Measurements from ENCODE around the gene TERT.

Gene TERT

DNA sequence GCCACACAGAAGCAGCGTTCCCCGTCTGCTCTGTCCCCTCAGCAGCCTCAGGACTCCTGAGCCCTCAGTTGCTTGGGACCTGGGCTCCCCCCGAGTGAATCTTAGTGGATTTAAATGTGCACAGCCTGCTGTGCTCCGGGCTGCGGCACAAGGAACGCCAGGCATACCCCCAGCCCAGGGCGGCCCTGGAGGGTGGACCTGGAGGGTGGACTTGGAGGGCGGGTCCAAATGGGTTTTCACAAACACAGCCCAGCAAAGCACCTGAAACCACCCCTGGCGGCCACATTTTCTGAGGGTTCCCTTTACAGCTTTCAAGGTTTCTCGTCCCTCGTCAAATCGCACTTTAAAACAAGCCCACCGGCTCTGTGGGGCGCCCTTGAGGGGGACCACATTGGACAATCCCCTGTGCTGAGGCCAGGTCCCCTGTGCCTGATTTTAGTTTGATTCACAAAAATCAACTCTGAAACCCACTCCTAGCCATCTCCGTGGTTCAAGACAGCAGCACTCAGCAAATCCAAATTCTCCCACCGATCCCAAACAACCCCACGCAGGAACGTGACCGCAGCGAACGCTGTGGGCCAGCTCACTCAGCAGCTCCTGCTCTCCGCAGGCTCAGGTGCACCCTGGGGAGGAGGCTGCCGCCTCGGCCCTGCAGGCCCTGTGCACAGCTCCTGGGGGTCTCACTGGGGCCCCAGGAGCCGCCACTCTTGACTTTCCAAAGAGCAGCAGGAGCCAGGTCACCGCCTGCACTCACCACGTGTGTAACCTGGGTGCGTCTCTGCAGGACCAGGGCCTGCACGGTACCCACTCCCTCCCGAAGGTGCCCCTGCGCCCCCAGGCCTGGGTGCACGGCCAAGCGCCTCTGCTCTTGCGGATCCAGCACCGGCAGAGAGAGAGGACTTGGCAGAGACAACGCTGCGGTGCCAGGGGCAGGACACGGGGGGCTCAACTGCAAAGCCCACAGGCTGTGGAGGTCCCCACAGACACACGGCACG, 29.1 kb downstream of the TERT start:
- no peak overlapping the region for H3K27ac ChIP-seq
- no peak for DNase-seq (ENCODE audit: low read depth, low spot score)

DNA sequence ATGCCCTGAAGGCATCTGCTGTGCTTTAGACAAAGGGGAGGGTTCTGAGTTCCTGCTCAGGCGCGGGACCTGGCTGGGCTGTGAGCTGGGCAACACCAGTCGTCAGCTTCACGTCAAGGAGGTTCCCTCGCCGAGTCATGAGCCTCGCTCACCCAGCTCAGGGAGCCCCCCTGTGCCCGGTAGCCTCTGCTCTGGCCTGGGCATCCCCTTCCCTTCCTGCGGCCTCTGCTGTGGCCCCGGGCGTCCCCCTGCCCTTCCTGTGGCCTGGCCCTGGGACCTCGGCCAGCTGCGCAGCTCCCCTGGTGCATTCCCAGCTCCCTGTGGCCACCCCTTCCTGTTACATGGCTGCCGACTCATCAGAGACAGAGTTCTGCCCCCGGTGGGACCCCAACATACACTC, 29.8 kb downstream of the TERT start:
- no peak for DNase-seq (ENCODE audit: low read depth, low spot score)
- H3K27ac ChIP-seq = no peak overlapping the region

DNA sequence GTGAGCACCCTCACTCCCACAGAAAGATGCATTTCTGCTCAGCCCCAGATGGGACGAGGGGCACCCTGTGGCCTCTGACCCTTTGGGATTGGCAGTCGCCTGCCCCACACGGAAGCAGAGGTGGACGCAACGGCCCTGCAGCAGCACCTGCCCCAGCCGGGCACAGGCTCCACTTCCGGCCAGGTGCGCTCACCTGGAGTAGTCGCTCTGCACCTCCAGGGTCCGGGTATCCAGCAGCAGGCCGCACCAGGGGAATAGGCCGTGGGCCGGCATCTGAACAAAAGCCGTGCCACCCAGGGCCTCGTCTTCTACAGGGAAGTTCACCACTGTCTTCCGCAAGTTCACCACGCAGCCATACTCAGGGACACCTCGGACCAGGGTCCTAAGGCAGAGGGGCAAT, 30.7 kb downstream of the TERT start:
- H3K27ac ChIP-seq = no peak overlapping the region
- DNase-seq (ENCODE audit: low read depth, low spot score) = no peak

DNA sequence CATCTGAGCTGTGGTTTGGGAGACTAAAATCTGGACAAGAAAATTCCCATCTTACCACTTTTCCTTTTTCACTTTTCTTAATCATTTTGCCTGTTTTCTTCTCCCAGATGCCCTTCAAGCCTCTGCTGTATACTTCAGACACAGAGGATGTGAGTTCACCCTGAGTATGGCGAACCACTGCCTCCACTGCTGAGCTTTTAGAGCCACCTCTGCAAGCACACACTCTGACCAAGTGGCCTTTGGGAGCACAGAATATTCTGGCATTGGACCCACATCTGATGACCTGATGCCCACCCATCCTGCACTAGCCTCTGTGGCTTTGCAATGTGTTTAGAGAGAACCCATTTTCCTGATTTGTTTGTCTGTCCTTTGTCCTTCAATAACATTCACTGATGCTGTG, 32.5 kb downstream of the TERT start:
- H3K27ac ChIP-seq = no peak overlapping the region
- DNase-seq (ENCODE audit: low read depth, low spot score) = no peak

DNA sequence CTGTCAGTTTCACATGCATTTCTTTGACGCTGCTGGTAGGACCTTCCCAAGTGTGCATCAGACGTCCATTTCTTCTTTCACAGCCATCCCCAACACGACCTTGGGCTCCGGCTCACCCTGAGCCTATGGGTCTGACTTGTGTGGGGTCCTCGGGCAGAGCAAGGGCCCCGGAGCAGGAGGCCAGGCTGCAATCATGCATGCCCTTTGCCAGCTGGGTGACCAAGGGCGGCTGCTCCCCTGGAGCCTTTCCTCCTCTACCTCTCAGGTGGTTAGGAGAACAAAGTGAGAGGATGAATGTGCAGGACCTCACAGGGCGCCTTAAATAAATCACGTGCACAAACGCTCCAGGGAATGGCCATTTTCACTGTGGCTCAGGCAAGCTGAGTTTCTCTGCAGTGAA, 33.2 kb downstream of the TERT start:
- DNase-seq (ENCODE audit: low read depth, low spot score) = no peak
- no peak overlapping the region for H3K27ac ChIP-seq

DNA sequence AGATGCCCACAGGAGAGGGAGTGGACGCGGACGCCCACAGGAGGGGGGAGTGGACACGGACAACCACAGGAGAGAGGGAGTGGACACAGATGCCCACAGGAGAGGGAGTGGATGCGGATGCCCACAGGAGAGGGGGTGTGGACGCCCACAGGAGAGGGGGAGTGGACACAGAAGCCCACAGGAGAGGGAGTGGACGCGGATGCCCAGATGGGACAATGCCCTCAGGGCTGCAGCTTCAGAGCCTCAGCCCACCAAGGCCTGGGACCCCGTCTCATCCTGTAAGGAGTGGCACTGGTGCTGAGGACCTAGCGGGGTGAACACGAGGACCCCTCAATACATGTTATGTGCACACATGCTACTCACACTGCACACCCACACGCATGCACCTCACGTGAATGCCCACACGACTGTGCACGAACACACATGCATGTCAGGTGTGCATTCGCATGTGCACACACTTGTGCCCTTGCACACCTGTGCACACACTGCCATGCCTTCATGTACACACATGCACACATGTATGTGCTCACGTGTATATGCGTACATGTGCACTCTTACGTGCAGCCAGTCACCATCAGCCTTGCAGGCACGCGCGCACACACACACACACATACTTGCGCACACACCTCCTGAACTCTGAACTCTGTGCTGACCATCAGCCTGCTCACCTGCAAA, 34.9 kb downstream of the TERT start:
- DNase-seq (ENCODE audit: low read depth, low spot score) = no peak
- H3K27ac ChIP-seq = no peak overlapping the region

DNA sequence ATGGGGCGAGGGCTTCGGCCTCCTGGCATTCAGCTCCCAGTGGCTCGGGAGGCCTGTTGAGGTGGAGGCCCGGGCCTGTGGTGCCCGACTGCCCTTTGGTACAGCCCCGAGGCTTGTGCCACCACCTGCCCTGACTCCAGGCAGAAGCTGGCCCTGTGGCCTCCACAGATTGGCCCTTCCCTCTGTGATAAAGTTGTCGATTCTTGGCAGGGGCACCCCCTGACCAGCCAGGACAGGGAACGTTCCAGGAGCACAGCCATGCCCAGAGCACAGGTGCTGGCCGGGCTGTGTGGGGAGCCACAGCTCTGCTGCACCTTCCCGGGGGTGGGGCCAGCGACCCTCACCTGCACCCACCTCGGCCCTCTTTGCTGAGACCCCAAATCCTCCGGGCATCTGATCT, 37.0 kb downstream of the TERT start:
- no peak for DNase-seq (ENCODE audit: low read depth, low spot score)
- H3K27ac ChIP-seq = no peak overlapping the region

DNA sequence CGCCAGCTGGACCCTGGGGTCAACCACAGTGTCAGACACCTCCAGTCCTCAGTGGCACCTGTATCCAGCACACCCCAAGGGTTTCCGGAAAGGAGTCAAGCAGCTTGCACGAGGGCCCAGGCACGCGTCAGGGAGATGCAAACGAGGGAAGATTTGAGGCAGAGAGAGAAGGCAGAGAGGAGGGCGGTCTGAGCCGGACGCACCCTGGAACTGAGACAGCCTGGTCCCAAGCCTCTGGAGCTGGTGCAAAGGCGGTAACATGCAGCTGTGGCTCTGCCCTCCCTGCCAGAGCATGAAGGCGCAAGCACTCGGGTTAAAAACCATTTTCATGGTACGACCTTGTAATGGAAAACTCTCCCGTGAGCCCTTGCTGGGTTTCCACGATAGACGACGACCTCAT, 37.5 kb downstream of the TERT start:
- H3K27ac ChIP-seq = no peak overlapping the region
- DNase-seq (ENCODE audit: low read depth, low spot score) = no peak

DNA sequence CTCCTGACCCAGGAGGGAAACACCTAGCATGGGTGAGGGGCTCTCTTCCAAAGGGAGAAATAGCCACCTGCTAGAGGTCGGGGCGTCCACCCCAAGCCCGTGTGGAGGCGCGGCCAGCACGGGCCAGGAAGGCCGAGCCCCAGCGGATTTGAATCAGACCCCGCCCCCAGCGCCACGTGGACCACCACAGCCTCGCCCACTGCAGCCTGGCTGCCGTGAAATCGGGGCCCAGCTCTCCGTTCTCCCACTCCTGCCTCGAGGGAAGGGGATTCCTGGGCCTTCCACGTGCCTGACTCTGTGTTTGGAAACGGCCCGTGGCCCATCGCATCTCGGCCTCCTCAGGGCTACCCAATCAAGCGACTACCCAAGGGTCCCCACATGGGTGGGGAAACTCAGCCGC, 38.1 kb downstream of the TERT start:
- DNase-seq (ENCODE audit: low read depth, low spot score) = no peak
- no peak overlapping the region for H3K27ac ChIP-seq

DNA sequence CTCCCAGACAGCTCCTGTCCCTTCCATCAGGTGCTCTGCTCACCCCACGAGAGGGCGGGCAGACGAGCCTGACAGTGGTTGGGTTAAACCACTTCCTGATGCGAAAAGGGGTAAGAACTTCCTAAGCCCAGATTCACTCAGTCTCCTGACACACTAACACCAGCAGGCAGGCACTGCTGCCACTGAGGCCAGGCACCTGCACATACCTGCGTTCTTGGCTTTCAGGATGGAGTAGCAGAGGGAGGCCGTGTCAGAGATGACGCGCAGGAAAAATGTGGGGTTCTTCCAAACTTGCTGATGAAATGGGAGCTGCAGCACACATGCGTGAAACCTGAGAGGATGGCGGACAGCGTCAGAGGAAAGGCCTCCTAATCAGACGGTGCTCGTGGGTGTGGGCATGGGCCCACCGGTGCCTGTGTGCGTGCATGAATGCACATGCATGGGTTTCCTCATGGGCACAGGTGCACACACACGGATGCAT, 39.7 kb downstream of the TERT start:
- no peak overlapping the region for H3K27ac ChIP-seq
- no peak for DNase-seq (ENCODE audit: low read depth, low spot score)

DNA sequence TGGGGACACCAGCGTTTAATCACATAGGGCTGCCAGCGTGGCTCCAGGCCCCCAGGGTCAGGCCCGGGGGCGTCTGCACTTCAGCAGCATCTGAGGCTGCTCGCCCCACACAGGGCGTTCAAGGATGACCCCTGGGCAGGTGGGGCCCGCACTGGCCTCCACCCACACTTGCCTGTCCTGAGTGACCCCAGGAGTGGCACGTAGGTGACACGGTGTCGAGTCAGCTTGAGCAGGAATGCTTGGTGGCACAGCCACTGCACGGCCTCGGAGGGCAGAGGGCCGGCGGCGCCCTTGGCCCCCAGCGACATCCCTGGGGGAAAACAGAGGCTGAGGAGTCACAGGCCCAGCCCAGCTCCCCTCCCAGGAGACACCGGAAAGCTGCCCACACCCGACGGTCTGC, 40.7 kb downstream of the TERT start:
- H3K27ac ChIP-seq = no peak overlapping the region
- DNase-seq (ENCODE audit: low read depth, low spot score) = no peak

DNA sequence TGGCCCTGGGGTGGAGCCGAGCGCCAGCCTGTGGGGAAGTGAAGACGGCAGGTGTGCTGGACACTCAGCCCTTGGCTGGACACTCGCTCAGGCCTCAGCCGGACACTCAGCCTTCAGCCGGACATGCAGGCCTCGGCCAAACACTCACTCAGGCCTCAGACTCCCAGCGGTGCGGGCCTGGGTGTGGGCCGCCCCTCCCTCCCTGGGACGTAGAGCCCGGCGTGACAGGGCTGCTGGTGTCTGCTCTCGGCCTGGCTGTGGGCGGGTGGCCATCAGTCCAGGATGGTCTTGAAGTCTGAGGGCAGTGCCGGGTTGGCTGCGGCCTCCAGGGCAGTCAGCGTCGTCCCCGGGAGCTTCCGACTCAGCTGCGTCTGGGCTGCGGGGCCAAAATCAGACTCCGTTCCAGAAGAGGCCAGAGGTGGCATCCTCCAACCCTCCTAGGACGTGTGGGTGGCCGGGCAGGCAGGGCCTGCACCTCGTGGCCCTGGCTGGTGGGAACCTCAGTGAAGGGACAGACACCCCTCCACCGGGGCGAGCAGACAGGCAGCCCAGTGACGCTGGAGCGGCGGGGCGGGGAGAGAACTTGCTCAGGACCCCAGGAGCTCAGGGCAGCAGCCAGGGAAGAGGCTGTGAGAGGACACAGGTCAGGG, 41.3 kb downstream of the TERT start:
- H3K27ac ChIP-seq = no peak overlapping the region
- DNase-seq (ENCODE audit: low read depth, low spot score) = no peak

DNA sequence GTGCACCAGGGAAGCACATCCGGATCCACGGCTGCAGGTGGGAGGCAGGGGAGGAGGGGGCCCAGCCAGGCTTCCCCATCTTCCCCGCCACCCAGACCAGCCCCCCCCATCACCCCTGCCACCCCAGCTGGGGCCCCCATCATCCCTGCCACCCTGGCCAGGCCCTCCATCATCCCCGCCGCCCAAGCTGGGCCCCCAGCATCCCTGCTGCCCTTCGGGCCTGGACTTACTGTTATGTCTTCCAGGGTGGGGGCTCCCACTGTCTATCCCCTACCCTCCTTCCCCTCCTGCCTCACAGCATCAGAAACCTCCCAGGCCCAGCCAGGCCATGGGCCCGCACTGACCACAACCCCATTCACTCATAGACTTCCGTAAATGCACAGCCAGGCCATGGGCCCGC, 42.2 kb downstream of the TERT start:
- no peak overlapping the region for H3K27ac ChIP-seq
- no peak for DNase-seq (ENCODE audit: low read depth, low spot score)

DNA sequence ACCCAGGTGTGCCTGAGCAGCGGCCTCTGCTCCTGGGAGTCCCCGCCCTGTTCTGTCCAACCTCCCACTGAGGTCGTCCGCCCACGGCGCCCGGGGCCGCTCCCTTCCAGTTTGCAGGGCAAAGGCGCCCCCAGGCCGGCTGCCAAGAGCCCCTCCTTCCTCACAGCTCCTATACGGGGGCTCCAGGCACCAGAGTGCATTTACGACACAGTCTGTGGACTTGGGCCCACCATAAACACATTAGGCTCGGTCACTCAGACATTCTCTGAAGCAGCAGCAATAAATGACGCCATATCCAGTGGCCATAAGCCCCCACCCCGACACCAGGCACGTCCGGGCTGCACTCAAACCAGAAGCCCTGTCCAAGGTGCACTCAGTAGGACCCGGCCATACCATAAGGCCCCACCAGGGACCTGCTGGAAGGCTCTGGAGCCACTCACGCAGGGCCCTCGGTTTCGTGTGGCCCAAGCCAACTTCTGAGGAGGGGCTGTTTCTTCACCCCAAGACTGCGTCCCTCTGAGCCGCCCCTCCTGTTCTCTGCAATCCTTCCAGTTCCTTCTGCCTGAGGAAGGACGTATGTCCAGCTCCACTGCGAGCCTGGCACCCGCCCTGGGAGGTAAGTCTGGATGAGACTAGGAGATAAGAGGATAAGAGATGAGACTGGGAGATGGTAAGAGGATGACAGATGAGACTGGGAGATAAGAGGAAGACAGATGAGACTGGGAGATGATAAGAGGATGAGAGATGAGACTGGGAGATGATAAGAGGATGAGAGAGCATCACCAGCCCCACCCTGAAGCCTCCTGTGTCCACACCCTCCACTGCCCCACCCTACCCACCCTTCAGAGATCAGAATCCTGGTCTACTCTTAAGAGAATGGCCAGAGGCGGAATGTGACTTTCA, 42.9 kb downstream of the TERT start:
- H3K27ac ChIP-seq = no peak overlapping the region
- no peak for DNase-seq (ENCODE audit: low read depth, low spot score)

DNA sequence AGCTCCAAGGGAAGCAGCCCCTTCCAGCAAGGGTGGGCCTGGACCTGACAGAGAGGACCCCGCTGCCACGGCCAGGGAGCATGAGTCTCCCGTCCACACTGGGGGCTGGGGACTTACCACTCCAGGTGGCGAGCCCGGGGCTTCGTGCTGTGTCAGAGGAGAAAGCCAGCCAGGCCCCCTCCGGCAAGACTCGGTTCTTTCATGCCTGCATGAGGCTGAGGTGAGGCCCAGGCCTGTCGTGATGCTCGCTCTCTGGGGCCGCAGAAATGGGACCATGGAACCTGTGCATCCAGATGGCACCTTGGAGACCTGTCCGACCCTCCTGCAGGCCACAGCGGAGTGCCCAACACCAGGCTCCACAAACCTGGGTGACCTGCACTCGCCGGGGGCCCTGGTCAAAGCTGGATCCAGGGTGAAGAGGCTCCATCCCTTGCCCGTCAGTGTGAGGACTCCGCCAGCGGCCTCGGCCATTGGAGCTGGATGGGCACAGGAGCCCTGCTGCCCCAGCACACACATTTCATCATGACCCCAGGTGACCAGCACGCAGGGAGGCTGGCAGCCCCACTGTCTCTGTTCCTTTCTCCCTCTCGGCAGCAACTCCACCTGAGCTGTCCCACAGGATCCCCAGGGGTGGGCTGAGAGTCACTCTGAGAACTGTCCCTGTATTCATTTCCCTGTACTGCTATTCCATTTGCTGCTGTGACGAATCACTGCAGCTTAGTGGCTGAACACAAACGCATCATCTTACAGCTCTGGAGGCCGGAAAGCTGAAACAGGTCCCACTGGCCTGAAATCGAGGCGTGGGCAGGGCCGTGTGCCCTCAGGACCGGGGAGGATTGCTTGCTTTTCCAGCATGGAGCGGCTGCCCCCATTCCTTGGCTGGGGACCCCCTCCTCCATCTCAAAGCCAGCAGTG, 45.2 kb downstream of the TERT start:
- DNase-seq (ENCODE audit: low read depth, low spot score) = no peak

DNA sequence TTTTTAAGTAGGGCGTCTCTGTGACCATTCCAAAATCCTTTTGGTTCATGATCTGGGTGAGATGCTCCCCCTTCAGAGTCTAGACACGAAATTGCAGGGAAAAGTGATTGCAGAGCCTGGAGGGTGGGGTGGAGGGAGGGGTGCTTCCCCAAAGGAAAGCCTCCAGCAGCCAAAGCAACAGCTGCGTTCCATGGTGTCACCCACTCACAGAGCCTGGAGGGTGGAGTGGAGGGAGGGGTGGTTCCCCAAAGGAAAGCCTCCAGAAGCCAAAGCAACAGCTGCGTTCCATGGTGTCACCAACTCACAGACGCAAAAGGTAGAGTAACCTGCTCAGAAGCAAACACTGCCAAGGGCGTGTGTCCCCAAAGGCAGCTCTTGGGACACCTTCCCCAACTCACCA, 47.1 kb downstream of the TERT start:
- DNase-seq (ENCODE audit: low read depth, low spot score) = no peak
- H3K27ac ChIP-seq = no peak overlapping the region

More for the DNA sequence above, 45.2 kb downstream of the TERT start:
- H3K27ac ChIP-seq = no peak overlapping the region

DNA sequence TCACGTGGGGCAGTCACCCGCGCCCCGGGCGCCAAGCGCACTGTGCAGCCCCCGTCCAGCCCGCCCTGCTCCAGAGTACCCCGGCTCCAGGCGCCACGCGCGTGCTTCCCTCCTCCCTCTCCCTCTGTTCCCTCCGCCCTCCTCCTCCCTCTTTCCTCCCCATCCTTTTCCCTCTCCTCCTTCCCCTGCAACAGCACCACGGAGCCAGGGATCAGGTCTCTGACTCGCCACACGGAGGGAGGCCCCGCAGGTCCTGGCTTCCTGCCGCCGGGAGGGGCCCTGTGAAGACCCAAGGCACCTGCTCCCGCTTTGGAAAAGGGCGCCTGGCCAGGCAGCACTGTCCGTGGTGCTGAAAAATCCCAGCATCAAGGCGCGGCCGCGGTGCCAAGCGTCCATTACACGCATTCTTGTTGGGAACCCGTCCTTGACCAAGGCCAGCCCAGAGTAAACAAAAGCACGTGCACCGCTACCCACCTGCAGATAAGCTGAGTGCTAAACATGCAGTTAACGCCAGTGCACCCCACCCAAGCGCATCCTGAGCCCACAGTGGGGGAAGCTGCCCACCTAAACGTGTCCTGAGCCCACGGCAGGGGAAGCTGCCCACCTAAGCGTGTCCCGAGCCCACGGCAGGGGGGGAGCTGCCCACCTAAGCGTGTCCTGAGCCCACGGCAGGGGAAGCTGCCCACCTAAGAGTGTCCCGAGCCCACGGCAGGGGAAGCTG, 48.0 kb downstream of the TERT start:
- DNase-seq (ENCODE audit: low read depth, low spot score) = no peak
- no peak overlapping the region for H3K27ac ChIP-seq

DNA sequence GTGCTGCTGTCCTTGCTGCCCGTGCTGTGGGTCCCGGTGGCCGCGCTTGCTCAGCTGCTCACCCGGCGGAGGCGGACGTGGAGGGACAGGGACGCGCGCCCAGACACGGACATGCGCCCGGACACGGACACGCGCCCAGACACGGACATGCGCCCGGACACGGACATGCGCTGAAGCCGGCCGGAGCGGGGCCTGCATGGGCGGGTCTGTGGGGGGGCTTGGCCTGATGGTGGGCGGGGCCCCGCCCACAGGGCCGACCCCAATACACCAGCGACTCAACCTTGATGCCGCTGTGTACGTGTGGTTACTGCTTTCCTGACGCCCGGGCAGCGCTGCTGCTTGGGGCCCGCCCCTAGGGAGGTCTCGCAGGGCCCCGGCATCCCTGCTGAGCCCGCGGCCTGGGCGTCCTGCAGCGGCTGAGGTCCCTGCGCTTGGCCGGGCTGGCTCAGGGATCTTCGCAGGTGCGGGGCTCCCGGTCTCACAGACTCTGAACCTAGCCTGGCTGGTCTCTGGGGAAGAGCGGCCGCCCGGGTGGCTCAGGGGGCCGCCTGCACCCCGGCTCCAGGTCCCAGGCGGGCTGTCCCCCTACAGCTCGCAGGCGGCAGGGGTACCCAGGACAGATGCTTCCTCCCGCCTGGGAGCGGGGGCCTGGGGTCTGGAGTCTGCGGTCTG, 48.8 kb downstream of the TERT start:
- no peak overlapping the region for H3K27ac ChIP-seq
- DNase-seq (ENCODE audit: low read depth, low spot score) = no peak
